OCI-LY3 (cell line): ENCODE data around the gene FAM168B.

Experiments
- EZH2phosphoT487 ChIP-seq: fragments of 200-600 bp; shearing (Covaris generic); IDR thresholded peaks from 2 replicates; pipeline ENCODE4 v1.6.1; 2018; ENCODE audit warnings: antibody characterized with exemption, mixed run types, low read depth
- TF ChIP-seq, protein P1 (sequence below): fragments of 200-600, 300-600 bp; sonication (generic); IDR thresholded peaks from 2 replicates; pipeline ENCODE4 v1.5.1; 2014; ENCODE audit warnings: antibody characterized with exemption, low read length, low read depth

DNA sequence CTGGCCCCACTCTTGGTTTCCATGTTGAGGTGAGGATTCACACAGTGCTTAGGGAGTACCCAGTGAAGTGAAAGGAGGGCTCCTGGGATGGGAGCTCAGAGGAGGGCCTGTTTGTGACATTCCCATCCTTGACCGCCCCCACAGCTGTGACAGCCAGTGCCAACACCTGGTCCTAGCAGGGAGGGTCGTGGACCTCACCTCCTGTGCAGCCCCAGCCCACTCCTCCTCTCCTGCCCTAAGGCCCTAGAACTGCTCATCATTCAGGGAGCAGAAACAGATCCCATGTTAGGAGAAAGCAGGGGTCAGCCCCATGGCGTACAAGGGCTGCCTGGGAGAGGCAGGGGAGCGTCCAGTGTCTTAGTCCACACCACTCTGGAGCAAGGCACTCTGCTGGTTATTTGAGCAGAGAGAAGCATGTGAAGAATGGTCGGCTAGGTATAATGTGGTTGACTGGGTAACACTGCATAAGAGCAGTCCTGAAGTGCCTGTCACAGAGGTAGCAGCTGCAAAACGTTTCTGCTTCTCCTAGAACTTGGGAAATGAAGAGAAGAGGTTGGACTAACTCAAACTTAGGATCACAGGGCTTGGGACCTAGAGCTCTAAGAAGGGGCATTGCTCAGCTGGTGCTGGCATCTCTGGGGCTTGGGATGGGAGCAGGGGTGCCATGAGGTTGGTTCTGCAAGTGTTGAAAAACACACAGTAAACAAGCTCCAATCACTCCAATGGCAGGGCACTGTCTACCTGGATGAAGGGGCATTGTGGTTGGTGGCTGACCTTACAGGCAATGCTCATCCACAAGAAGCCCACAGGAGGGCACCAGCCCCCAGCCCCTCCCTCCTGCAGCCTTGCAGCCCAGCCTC lies 55.6 kb downstream of the FAM168B start:
- TF ChIP-seq, protein P1, sequence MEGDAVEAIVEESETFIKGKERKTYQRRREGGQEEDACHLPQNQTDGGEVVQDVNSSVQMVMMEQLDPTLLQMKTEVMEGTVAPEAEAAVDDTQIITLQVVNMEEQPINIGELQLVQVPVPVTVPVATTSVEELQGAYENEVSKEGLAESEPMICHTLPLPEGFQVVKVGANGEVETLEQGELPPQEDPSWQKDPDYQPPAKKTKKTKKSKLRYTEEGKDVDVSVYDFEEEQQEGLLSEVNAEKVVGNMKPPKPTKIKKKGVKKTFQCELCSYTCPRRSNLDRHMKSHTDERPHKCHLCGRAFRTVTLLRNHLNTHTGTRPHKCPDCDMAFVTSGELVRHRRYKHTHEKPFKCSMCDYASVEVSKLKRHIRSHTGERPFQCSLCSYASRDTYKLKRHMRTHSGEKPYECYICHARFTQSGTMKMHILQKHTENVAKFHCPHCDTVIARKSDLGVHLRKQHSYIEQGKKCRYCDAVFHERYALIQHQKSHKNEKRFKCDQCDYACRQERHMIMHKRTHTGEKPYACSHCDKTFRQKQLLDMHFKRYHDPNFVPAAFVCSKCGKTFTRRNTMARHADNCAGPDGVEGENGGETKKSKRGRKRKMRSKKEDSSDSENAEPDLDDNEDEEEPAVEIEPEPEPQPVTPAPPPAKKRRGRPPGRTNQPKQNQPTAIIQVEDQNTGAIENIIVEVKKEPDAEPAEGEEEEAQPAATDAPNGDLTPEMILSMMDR = no peak
- no peak for TF ChIP-seq EZH2phosphoT487
